Measurements from ENCODE around the gene VPS33A.

GRCh38 chr12:122232691-122233090, 33.6 kb downstream of the VPS33A start:
- TF ChIP-seq, protein P1, sequence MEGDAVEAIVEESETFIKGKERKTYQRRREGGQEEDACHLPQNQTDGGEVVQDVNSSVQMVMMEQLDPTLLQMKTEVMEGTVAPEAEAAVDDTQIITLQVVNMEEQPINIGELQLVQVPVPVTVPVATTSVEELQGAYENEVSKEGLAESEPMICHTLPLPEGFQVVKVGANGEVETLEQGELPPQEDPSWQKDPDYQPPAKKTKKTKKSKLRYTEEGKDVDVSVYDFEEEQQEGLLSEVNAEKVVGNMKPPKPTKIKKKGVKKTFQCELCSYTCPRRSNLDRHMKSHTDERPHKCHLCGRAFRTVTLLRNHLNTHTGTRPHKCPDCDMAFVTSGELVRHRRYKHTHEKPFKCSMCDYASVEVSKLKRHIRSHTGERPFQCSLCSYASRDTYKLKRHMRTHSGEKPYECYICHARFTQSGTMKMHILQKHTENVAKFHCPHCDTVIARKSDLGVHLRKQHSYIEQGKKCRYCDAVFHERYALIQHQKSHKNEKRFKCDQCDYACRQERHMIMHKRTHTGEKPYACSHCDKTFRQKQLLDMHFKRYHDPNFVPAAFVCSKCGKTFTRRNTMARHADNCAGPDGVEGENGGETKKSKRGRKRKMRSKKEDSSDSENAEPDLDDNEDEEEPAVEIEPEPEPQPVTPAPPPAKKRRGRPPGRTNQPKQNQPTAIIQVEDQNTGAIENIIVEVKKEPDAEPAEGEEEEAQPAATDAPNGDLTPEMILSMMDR (IDR thresholded peaks at IDR 0.05): no peak
- TF ChIP-seq POLR2A (IDR thresholded peaks at IDR 0.05): no peak
